ENCODE results near the gene LENG1. TPM values are rescaled to one million over a fixed set of nuclear protein-coding genes. Genes with fewer than 3 reads are reported as not detected.

Gene LENG1
- polyA plus RNA-seq, 1 donor: 9.5 TPM

DNA sequence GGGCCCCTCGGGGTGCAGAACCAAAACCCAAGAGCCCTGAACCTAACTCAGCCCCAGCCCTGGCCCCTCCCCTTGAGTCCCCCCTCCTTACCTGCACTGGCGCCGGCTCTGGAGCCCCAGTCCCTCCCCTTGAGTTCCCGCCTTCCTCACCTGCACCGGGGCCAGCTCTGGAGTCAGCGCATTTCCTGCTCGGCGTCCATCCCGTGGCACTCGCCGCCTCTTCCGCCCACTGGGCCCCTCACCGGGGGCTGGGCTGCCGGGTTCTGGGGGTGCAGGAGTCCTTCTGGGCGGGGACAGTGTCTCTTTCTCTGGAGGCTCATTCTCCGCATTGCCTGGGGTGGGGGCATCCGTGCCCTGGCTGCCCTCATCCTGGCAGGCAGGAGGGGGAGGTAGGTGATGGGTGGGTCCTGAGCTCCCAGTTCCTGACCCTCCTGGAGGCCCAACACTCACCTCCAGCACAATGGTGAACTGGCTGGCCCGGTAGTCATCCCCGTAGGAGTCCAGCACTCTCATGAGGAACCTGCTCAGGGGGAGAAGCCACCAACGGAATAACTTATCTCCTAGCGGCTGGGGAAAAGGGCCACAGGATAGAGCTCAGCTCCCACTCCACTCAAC is 51.5 kb downstream of the LENG1 start:
- Histone ChIP-seq H3K27ac (ENCODE audit: low read length) (no peak overlapping the region), H3K4me3 (ENCODE audit: low read length) (no peak overlapping the region), H3K4me1 (ENCODE audit: control insufficient read depth, insufficient read depth, low read length) (no peaks in the 10 kb centered on the region), H3K27me3 (ENCODE audit: control insufficient read depth, insufficient read depth, low read length) (no peaks in the 10 kb centered on the region), H3K36me3 (ENCODE audit: control insufficient read depth, insufficient read depth, low read length) (peaks cover 48% of the 10 kb centered on the region), H3K9me3 (ENCODE audit: control insufficient read depth, low read depth, low read length) (no peaks in the 10 kb centered on the region)
- WGBS (ENCODE audit: insufficient coverage, low lambda C conversion rate): no CpG with 5 or more reads among the region's 21 CpGs
- DNase-seq: no peak

DNA sequence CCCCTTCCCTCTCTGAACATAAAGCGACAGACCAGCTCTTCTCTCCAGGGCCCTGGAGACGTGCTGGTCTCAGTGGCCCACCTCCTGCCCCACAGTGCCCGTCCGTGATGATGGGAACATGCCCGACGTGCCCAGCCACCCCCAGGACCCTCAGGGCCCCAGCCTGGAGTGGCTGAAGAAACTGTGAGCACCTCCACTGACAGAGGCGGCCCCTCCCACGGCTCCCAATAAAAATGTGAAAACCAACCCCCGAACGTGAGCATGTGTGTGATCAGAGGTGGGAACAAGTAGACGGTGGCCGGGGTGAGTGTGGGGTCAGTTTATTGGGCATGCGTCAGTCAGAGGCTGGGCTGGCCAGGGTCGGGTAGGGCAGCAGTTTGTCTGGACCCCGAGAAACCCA is 52.8 kb downstream of the LENG1 start:
- Histone ChIP-seq H3K4me1 (ENCODE audit: control insufficient read depth, insufficient read depth, low read length) (no peaks in the 10 kb centered on the region), H3K27me3 (ENCODE audit: control insufficient read depth, insufficient read depth, low read length) (no peaks in the 10 kb centered on the region), H3K36me3 (ENCODE audit: control insufficient read depth, insufficient read depth, low read length) (peaks cover 46% of the 10 kb centered on the region), H3K9me3 (ENCODE audit: control insufficient read depth, low read depth, low read length) (no peaks in the 10 kb centered on the region), H3K4me3 (ENCODE audit: low read length) (no peak overlapping the region), H3K27ac (ENCODE audit: low read length) (no peak overlapping the region)
- no CpG with 5 or more reads among the region's 15 CpGs for WGBS (ENCODE audit: insufficient coverage, low lambda C conversion rate)
- no peak for DNase-seq

DNA sequence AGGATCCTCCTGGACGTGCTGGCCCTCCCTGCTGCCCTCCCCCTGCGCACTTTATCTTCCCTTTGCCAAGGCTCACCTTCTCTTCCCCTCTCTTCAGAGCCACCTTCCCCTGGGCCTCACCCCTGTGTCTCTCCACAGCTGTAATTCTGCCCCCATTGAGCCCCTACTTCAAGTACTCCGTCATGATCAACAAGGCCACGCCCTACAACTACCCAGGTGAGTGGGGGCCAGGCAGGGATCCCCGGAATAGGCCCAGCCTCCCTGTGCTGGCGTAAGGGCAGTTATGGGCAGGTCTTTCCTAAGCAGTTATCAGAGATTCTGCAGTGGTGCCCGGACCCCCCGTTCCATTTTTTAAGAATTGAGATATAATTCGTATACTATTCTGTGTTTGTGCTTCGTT is 53.7 kb downstream of the LENG1 start:
- Histone ChIP-seq H3K27me3 (ENCODE audit: control insufficient read depth, insufficient read depth, low read length) (no peaks in the 10 kb centered on the region), H3K27ac (ENCODE audit: low read length) (no peak overlapping the region), H3K4me1 (ENCODE audit: control insufficient read depth, insufficient read depth, low read length) (no peaks in the 10 kb centered on the region), H3K9me3 (ENCODE audit: control insufficient read depth, low read depth, low read length) (no peaks in the 10 kb centered on the region), H3K36me3 (ENCODE audit: control insufficient read depth, insufficient read depth, low read length) (peaks cover 44% of the 10 kb centered on the region), H3K4me3 (ENCODE audit: low read length) (no peak overlapping the region)
- WGBS (ENCODE audit: insufficient coverage, low lambda C conversion rate): 100% methylated on average over 2 of the region's 10 CpGs
- no peak for DNase-seq

Other genes with a start within 250 kb of the LENG1 start
- gene CACNG8, start 196.8 kb downstream of the LENG1 start, polyA plus RNA-seq: 0.15 TPM
- gene CACNG6, start 168.1 kb downstream of the LENG1 start, polyA plus RNA-seq: 0.04 TPM
- gene VSTM1, start 95.8 kb downstream of the LENG1 start, polyA plus RNA-seq: not detected
- not detected for gene TARM1, start 78.4 kb downstream of the LENG1 start, polyA plus RNA-seq
- 0.31 TPM for gene OSCAR, start 58.9 kb downstream of the LENG1 start, polyA plus RNA-seq
- 132 TPM for gene NDUFA3, start 56.9 kb downstream of the LENG1 start, polyA plus RNA-seq
- 16.6 TPM for gene TFPT, start 44.1 kb downstream of the LENG1 start, polyA plus RNA-seq
- 48.6 TPM for gene PRPF31, start 44.0 kb downstream of the LENG1 start, polyA plus RNA-seq
- 37.2 TPM for gene CNOT3, start 22.0 kb downstream of the LENG1 start, polyA plus RNA-seq
- gene TMC4, start 13.4 kb upstream of the LENG1 start, polyA plus RNA-seq: 110 TPM
- 97.9 TPM for gene MBOAT7, start 29.9 kb upstream of the LENG1 start, polyA plus RNA-seq
- gene TSEN34, start 31.6 kb upstream of the LENG1 start, polyA plus RNA-seq: 52.7 TPM
- 2,940 TPM for gene RPS9, start 41.1 kb upstream of the LENG1 start, polyA plus RNA-seq
- 2.9 TPM for gene LILRB3, start 63.3 kb upstream of the LENG1 start, polyA plus RNA-seq
- gene LILRA6, start 83.1 kb upstream of the LENG1 start, polyA plus RNA-seq: 0.73 TPM
- 7.6 TPM for gene LILRB5, start 97.6 kb upstream of the LENG1 start, polyA plus RNA-seq
- gene LILRB2, start 121.4 kb upstream of the LENG1 start, polyA plus RNA-seq: 2.6 TPM
- 1.9 TPM for gene LILRA5, start 153.4 kb upstream of the LENG1 start, polyA plus RNA-seq
- 0.18 TPM for gene LILRA4, start 179.4 kb upstream of the LENG1 start, polyA plus RNA-seq
- 13.0 TPM for gene LAIR1, start 205.2 kb upstream of the LENG1 start, polyA plus RNA-seq